Neuron (in vitro differentiated cells): Measurements from ENCODE around the gene FUT8.

ENCODE experiments used
- H2AFZ ChIP-seq: one replicate; pipeline ENCODE4 v1.6.1; 2013; ENCODE audit warnings: low read depth, mild to moderate bottlenecking, inconsistent platforms, low read length, moderate library complexity
- H3K27me3 ChIP-seq: one replicate; pipeline ENCODE4 v1.6.1; 2013; ENCODE audit warnings: low read length; ENCODE audit not compliant: insufficient read depth
- H3K36me3 ChIP-seq: one replicate; pipeline ENCODE4 v1.6.1; 2013; ENCODE audit warnings: low read length; ENCODE audit not compliant: insufficient read depth
- H3K4me1 ChIP-seq: one replicate; pipeline ENCODE4 v1.6.1; 2013; ENCODE audit warnings: low read length; ENCODE audit not compliant: insufficient read depth
- H3K4me3 ChIP-seq: 2 replicates; pipeline ENCODE4 v1.5.1; 2013; ENCODE audit warnings: mild to moderate bottlenecking, low read length, moderate library complexity
- H3K9me3 ChIP-seq: one replicate; pipeline ENCODE4 v1.6.1; 2013; ENCODE audit warnings: low read length

The FUT8 gene

GRCh38 chr14:65528069-65528468, 115.5 kb downstream of the FUT8 start:
- no peaks in the 10 kb centered on the region for H3K36me3 ChIP-seq
- peaks cover 3% of the 10 kb centered on the region for H3K9me3 ChIP-seq
- no peaks in the 10 kb centered on the region for H3K4me1 ChIP-seq
- H2AFZ ChIP-seq: no peak overlapping the region
- no peak overlapping the region for H3K4me3 ChIP-seq
- no peaks in the 10 kb centered on the region for H3K27me3 ChIP-seq

DNA sequence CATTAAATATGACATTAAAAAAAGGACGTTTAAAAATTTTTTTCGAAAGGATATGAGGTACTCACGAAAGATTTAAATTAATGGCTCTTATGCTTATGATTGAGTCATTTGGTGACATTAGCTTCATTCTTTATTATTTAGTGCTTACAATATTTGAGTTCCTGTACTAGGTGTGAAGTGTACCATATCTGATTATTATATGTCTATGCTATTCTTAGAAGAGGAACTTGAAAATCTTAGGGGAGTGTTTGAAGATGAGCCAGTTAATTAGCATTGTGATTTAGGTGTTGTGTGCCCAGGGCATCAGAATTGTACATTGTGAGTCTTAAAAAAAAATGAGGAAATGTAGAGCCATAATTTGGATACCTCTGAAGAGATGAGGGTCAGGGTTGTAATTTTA, 118.6 kb downstream of the FUT8 start:
- Histone ChIP-seq H3K9me3 (peaks cover 6% of the 10 kb centered on the region), H3K36me3 (no peaks in the 10 kb centered on the region), H3K4me3 (no peak overlapping the region), H3K4me1 (no peaks in the 10 kb centered on the region), H3K27me3 (no peaks in the 10 kb centered on the region), H2AFZ (no peak overlapping the region)

GRCh38 chr14:65533736-65534404, 121.3 kb downstream of the FUT8 start:
- no peak overlapping the region for H3K4me3 ChIP-seq
- H3K4me1 ChIP-seq: no peaks in the 10 kb centered on the region
- H3K36me3 ChIP-seq: no peaks in the 10 kb centered on the region
- no peak overlapping the region for H2AFZ ChIP-seq
- H3K27me3 ChIP-seq: no peaks in the 10 kb centered on the region
- peaks cover 3% of the 10 kb centered on the region for H3K9me3 ChIP-seq

DNA sequence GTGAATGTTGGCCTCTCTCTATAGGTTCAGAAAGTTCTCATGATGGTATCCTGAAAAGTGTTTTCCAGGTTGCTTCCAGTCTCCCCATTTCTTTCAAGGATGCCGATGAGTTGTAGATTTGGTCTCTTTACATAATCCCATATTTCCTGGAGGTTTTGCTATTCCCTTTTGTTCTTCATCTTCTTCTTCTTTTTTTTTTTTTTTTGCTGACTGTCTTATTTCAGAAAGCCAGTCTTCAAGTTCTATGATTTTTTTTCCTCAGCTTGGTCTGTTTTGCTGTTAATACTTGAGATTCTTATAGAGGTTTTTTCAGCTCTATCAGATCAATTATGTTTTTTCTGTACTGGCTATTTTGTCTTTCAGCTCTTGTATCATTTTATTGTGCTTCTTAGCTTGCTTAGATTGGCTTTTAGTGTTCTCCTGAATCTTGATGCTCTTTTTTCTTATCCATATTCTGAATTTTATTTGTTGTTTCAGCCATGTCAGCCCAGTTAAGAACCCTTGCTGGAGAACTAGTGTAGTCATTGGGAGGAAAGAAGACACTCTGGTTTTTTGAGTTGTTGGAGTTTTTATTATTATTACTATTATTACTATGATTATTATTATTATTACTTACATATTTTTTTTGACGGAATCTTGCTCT, 124.4 kb downstream of the FUT8 start:
- H3K36me3 ChIP-seq: no peaks in the 10 kb centered on the region
- H2AFZ ChIP-seq: no peak overlapping the region
- no peaks in the 10 kb centered on the region for H3K27me3 ChIP-seq
- no peaks in the 10 kb centered on the region for H3K4me1 ChIP-seq
- peaks cover 3% of the 10 kb centered on the region for H3K9me3 ChIP-seq
- H3K4me3 ChIP-seq: no peak overlapping the region

DNA sequence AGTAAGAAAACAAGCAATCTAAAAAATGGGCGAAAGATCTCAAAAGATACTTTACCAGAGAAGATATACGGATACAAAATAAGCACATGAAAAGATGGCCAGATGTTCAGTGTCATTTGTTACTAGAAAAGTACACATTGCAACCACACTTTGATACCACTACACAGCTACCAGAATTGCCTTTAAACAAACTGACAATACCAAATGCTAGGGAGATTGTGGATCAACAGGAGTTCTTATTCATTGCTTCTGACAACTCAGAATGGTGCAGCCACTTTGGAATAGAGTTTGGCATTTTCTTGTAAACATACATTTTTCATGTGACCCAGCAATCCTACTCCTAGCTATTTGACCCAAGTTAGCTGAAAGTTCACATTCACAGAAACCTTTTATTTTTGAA, 136.3 kb downstream of the FUT8 start:
- no peaks in the 10 kb centered on the region for H3K27me3 ChIP-seq
- no peak overlapping the region for H3K4me3 ChIP-seq
- no peaks in the 10 kb centered on the region for H3K9me3 ChIP-seq
- H3K4me1 ChIP-seq: peaks cover 4% of the 10 kb centered on the region
- no peak overlapping the region for H2AFZ ChIP-seq
- no peaks in the 10 kb centered on the region for H3K36me3 ChIP-seq

DNA sequence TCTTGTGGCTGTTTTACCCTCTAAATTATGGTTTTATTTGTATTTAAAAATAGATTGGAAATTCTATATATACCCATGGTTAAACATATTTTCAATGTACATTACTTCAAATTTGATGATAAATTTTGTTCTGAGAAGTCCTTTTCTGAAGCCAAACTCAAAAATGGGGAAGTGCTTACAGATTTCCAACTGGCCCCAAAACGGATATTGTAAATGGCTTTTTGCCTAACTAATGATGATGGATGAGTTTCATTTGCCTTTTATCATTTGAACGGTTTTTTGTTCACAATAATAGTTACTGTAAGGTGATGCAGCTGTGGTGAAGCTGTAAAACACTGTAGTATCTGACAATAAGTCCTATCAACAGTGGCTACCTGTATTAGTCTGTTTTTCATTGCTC, 136.9 kb downstream of the FUT8 start:
- peaks cover 4% of the 10 kb centered on the region for H3K4me1 ChIP-seq
- H3K36me3 ChIP-seq: no peaks in the 10 kb centered on the region
- H2AFZ ChIP-seq: no peak overlapping the region
- H3K9me3 ChIP-seq: no peaks in the 10 kb centered on the region
- H3K27me3 ChIP-seq: no peaks in the 10 kb centered on the region
- no peak overlapping the region for H3K4me3 ChIP-seq

DNA sequence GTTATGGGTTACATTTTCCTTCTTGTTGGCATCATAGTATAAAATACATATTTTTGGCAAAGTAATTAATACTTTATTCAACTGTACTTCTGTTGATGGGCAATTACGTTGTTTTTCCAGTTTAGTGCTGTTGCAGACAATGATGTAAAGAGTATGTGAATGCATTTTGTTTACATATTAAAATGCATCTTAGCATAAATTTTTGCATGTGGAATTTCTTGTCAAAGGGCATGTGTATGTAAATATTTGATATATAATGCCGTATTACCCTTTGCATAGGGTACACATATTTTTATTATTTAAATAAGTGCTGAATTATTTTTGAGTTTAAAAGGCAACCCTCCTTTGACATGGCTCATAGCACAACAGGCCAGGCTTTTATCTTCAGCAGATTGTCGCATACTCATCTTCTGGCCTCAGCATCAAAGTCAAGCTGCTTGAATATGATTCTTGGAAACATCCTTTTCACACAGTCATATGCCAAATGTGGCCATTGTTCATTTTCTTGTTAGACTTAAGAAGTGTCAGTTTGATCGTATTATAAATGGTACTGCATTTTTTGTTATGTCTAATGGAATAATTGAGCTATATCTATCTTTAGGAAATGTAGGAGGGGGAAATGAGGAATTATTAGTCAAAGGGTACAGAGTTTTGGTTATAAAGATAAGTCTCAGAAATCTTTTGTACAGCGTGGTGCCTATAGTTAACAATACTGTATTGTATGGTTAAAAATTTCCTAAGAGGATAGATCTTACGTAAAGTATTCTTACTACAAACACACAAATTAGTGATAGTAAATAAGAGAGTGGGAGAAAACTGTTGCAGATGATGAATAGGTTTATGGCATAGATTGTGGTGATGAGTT, 138.5 kb downstream of the FUT8 start:
- no peaks in the 10 kb centered on the region for H3K27me3 ChIP-seq
- no peaks in the 10 kb centered on the region for H3K9me3 ChIP-seq
- H3K4me1 ChIP-seq: peaks cover 4% of the 10 kb centered on the region
- no peaks in the 10 kb centered on the region for H3K36me3 ChIP-seq
- peak overlapping the region; percentile 26 for H2AFZ ChIP-seq
- H3K4me3 ChIP-seq: no peak overlapping the region

GRCh38 chr14:65552724-65553123, 140.2 kb downstream of the FUT8 start:
- Histone ChIP-seq H3K9me3 (no peaks in the 10 kb centered on the region), H3K4me1 (peaks cover 4% of the 10 kb centered on the region), H3K4me3 (no peak overlapping the region), H3K27me3 (no peaks in the 10 kb centered on the region), H2AFZ (no peak overlapping the region), H3K36me3 (no peaks in the 10 kb centered on the region)

DNA sequence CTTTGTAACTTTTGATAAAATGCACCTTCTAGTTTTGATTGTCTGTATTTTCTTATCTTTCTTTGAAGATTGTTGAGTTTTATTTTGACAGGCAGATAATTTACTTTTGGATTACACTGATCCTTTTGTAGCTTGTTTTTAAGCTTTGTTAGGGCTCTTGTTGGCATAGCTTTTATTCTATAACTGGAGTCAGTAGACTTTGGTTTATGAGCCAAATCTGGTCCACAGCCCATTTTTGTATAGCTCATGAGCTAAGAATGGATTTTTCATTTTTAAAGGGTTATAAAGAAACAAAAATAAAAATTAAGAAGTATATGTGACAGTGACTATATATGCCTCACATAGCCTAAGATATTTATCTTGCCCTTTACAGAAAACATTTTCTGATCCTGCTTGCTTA, 142.3 kb downstream of the FUT8 start:
- Histone ChIP-seq H3K9me3 (no peaks in the 10 kb centered on the region), H3K4me1 (peaks cover 4% of the 10 kb centered on the region), H3K36me3 (no peaks in the 10 kb centered on the region), H3K27me3 (no peaks in the 10 kb centered on the region), H2AFZ (no peak overlapping the region), H3K4me3 (no peak overlapping the region)

- Histone ChIP-seq H3K9me3 (no peaks in the 10 kb centered on the region), H3K36me3 (no peaks in the 10 kb centered on the region), H3K4me3 (no peak overlapping the region), H3K4me1 (peaks cover 4% of the 10 kb centered on the region), H3K27me3 (no peaks in the 10 kb centered on the region), H2AFZ (no peak overlapping the region)
These were observed 142.8 kb downstream of the FUT8 start for GRCh38 chr14:65555358-65555757.

DNA sequence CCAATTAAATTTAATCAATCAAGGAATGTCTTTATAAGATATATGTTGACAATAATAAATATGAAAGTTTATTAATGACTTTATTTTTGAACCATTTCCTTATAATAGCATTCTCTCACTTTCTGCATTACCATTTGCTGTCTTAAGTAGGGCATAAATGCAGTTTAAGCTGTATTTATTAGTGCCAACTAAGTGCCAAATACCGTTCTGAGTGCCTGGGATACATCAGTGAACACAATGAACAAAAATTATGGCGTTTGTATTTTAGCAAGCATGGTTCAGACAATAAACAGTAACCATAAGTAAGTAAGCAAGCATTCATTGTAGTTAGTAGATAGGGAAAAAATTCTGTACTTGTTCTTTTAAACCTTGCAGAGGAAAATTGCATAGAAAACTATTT, 145.8 kb downstream of the FUT8 start:
- no peak overlapping the region for H3K4me3 ChIP-seq
- H2AFZ ChIP-seq: no peak overlapping the region
- no peaks in the 10 kb centered on the region for H3K4me1 ChIP-seq
- H3K36me3 ChIP-seq: no peaks in the 10 kb centered on the region
- no peaks in the 10 kb centered on the region for H3K9me3 ChIP-seq
- no peaks in the 10 kb centered on the region for H3K27me3 ChIP-seq

DNA sequence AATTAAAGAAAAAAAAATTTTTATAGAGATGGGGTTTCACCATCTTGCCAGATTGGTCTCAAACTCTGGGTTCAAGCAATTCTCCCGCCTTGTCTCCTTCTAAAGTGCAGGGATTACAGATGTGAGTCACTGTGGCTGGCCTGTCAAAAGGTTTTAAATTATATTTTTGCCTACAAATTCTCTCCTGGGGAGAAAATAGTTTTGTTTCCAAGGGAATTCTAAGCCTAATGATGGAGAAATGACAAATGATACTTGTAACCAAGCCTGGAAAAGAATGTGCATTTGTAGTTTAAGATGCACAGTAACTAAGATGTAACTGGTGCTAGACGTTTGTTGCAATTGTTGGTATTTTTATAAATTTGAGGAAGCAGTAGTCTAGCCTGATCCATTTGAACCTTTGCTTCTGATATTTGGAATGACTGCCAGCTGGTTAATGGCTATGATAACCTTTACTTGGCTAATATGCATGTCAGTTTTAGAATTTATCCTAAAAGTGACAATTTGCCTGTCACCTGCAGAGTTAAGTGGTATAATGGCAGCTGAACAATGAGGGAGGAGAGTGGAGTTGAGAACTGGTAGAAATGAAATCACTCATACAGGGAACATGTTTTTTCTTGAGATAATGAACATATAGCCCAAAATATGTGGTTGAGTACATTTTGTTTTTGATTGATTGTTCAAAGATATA, 148.0 kb downstream of the FUT8 start:
- no peaks in the 10 kb centered on the region for H3K4me1 ChIP-seq
- H3K9me3 ChIP-seq: no peaks in the 10 kb centered on the region
- H3K36me3 ChIP-seq: no peaks in the 10 kb centered on the region
- H3K27me3 ChIP-seq: no peaks in the 10 kb centered on the region
- no peak overlapping the region for H3K4me3 ChIP-seq
- H2AFZ ChIP-seq: no peak overlapping the region

GRCh38 chr14:65564370-65564769, 151.8 kb downstream of the FUT8 start:
- no peak overlapping the region for H2AFZ ChIP-seq
- H3K27me3 ChIP-seq: no peaks in the 10 kb centered on the region

More at GRCh38 chr14:65564370-65564769, 151.8 kb downstream of the FUT8 start:
- H3K9me3 ChIP-seq: no peaks in the 10 kb centered on the region
- no peaks in the 10 kb centered on the region for H3K4me1 ChIP-seq
- no peak overlapping the region for H3K4me3 ChIP-seq
- no peaks in the 10 kb centered on the region for H3K36me3 ChIP-seq
